Islet precursor cell (in vitro differentiated cells): ENCODE data around the gene ZFYVE27.

Experiments used
- DNase-seq: peaks from one replicate; pipeline ENCODE4 v3.0.0-alpha.2; 2018

Gene ZFYVE27

GRCh38 chr10:97714401-97715258 is 22.3 kb upstream of the ZFYVE27 start:
- DNase-seq, result peak; percentile 89

- no peak for DNase-seq
Measured at GRCh38 chr10:97715259-97715874, 21.6 kb upstream of the ZFYVE27 start.

- DNase-seq, result no peak
Measured at GRCh38 chr10:97717627-97718026, 19.3 kb upstream of the ZFYVE27 start.

GRCh38 chr10:97718178-97718577 is 18.8 kb upstream of the ZFYVE27 start:
- peak; percentile 76 for DNase-seq

- DNase-seq, result no peak
Measured at GRCh38 chr10:97718659-97719142, 18.2 kb upstream of the ZFYVE27 start.

GRCh38 chr10:97719602-97720001 is 17.3 kb upstream of the ZFYVE27 start:
- no peak for DNase-seq

- no peak for DNase-seq
Measured at GRCh38 chr10:97721871-97722780, 14.8 kb upstream of the ZFYVE27 start.

GRCh38 chr10:97723001-97723400 is 13.9 kb upstream of the ZFYVE27 start:
- DNase-seq, result no peak

- DNase-seq, result no peak
Measured at GRCh38 chr10:97724341-97724941, 12.5 kb upstream of the ZFYVE27 start.

- peak; percentile 84 for DNase-seq
Measured at GRCh38 chr10:97726636-97727178, 10.2 kb upstream of the ZFYVE27 start.

GRCh38 chr10:97729014-97729413 is 7.9 kb upstream of the ZFYVE27 start:
- DNase-seq, result no peak

- DNase-seq, result peak; percentile 75
Measured at GRCh38 chr10:97731346-97732051, 5.4 kb upstream of the ZFYVE27 start.

- no peak for DNase-seq
Measured at GRCh38 chr10:97732052-97732359, 4.9 kb upstream of the ZFYVE27 start.

GRCh38 chr10:97733256-97733655 is 3.7 kb upstream of the ZFYVE27 start:
- no peak for DNase-seq

- DNase-seq, result no peak
Measured at GRCh38 chr10:97734021-97734420, 2.9 kb upstream of the ZFYVE27 start.

GRCh38 chr10:97736403-97736901 is 476 bp upstream of the ZFYVE27 start:
- DNase-seq, result no peak

GRCh38 chr10:97737770-97738265 is 890 bp downstream of the ZFYVE27 start:
- no peak for DNase-seq

GRCh38 chr10:97738616-97739015 is 1.7 kb downstream of the ZFYVE27 start:
- no peak for DNase-seq

- no peak for DNase-seq
Measured at GRCh38 chr10:97740613-97741012, 3.7 kb downstream of the ZFYVE27 start.

- no peak for DNase-seq
Measured at GRCh38 chr10:97743169-97743943, 6.4 kb downstream of the ZFYVE27 start.
